HT1080 (cell line): ENCODE results near the gene SETD1B. TPM values are rescaled to one million over a fixed set of nuclear protein-coding genes. Genes with fewer than 3 reads are reported as not detected.
"Not testable (repeated sequence)": the region's sequence is repeated elsewhere in the genome, so short reads cannot be mapped to it uniquely, and the experiment has no call there.

Experiments used
- DNase-seq: peaks from one replicate; pipeline ENCODE4 v3.0.0-alpha.2; 2015; ENCODE audit warnings: low read depth
- small RNA-seq: library from RNA; depleted of rRNA; stranded (forward); fragments of <200 nt; gene quantifications from one replicate; pipeline ENCODE3, GENCODE V24; 2014
- total RNA-seq: library from RNA; depleted of rRNA; stranded (reverse); fragments of >200 nt; shearing (Covaris generic); gene quantifications from 2 replicates; pipeline ENCODE4 v1.2.3, GENCODE V29; 2014; rRNA removed

SETD1B gene
- total RNA-seq, 1 experiment from 2014 or later = 5.0 TPM

GRCh38 chr12:121852392-121852791 is 48.6 kb downstream of the SETD1B start:
- not testable (repeated sequence) for DNase-seq

GRCh38 chr12:121857322-121858246 is 53.8 kb downstream of the SETD1B start:
- DNase-seq = no peak

- no peak for DNase-seq
Measured at GRCh38 chr12:121858318-121858661, 54.5 kb downstream of the SETD1B start.

DNA sequence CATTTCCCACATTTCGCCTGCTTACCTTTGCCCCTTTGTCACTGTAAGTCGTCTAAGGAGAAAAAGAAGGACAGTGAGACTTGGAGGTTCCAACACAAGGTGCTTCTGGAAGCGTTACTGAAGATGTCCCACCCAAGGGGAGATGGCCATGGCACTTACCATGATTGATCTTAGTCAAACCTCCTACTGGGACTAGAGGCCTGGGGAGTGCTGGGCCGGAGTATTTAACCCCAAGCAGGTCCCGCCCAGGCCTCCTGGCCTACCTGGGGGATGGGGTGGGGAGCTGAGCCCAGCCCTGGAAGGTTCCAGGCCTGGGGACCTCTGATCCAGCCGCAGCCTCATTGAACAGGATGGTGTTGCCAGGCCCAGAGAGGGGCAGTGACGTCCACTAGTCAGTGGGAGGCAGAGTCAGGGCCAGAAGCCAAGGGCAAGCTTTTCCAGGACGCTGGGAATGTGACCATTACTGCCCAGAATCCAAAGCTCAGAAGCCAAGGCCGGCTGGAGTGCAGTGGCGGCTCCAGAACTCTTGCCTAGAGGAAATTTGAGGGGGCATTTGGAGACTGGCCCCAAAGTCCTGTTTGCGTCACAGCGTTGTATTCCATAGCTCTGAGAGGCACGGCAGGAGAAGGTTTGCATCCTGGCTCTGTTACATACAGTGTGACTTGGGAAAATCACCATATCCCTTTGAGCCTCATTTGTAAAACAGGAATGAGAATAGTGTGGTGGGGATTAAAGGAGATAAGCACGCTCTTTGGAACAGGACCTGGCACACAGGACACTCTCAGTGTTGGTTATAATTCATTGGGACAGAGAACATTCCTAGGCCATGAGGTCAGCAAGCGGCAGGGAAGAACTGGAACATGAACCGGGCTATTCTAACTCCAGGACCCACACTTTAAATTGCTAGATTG is 55.1 kb downstream of the SETD1B start, which contains the start of gene HPD:
HPD (minus strand) TSS at position 198 of the 911 bp plus-strand sequence; CDS start at position 162, 36 bp downstream.
- peak; percentile 60 for DNase-seq

DNA sequence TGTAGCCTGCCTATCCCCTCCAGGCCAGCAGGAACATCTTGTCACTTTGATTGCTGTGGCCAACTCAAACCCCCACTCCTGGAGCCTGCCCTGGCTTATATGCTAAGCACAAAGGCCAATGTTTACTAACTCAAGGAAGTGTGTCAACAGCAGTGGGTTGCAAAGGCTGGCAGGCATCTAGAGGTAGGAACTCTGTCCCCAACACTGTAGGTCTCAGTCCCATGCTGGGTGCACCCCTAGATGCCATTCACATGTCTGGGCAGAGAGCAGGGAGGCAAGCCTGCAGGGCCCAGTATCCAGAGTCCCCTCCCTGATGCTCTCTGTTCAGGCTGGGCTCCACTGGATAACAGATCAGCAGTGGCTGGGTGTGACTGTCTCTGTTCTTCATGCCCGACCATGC is 56.4 kb downstream of the SETD1B start:
- DNase-seq = no peak

GRCh38 chr12:121860699-121861098 is 56.9 kb downstream of the SETD1B start:
- not testable (repeated sequence) for DNase-seq

DNA sequence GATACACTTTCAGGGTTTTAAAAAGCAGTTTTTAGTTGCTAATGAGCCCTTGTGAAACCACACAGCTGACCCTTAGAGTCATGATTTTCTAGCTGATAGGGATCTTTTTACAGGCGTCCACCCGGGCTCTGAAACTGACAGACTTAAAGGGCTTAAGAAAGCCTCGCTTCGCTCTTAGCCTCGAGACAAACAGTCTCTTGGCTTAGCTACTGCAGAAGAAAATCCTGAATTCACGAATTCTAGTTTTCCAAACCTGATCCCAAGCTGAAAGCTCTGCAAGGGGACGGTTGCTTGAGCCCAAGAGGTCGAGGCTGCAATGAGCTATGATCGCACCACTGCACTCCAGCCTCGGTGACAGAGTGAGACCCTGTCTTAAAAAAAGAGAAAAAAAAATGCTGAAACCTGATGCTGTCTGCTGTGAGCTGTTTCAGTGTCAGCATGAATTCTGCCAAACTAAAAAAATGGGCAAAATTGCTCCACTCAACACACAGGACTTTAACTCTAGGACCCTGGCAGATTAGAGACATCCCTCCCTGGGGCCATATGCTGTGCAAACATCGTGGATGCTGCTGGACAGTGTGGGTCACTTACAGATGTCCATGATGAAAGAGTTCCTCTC is 57.9 kb downstream of the SETD1B start:
- DNase-seq = no peak

DNA sequence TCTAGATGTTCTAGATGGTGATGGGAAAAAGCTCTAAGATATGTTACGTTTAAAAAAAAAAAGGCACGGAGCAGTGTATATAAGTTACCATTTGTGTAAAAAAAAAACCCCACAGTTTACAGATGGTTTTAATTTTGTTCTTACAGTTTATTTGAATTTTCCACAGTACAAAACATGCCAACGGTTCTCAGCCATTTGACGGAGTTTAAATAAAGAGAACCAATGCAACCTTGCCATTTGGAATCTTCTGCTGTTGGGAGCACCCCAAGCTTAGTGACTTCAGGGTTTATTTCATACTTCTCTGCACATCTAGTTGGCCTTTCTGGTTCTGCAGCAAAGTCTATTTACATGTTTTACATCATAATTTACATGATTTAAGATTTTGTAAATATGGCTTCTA is 62.5 kb downstream of the SETD1B start:
- no peak for DNase-seq

DNA sequence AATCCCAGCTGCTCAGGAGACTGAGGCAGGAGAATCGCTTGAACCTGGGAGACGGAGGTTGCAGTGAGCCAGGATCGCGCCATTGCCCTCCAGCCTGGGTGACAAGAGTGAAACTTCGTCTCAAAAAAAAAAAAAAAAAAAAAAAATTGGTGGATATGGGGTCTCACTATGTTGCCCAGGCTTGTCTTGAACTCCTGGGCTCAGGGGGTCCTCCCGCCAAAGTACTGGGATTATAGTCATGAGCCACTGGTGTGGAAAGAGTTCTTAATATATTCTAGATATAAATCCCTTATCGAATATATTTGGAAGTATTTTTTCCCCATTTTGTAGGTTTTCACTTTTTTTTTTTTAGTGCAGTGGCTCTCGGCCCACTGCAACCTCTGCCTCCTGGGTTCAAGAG is 65.4 kb downstream of the SETD1B start:
- not testable (repeated sequence) for DNase-seq

GRCh38 chr12:121871467-121871866 is 67.7 kb downstream of the SETD1B start:
- no peak for DNase-seq

DNA sequence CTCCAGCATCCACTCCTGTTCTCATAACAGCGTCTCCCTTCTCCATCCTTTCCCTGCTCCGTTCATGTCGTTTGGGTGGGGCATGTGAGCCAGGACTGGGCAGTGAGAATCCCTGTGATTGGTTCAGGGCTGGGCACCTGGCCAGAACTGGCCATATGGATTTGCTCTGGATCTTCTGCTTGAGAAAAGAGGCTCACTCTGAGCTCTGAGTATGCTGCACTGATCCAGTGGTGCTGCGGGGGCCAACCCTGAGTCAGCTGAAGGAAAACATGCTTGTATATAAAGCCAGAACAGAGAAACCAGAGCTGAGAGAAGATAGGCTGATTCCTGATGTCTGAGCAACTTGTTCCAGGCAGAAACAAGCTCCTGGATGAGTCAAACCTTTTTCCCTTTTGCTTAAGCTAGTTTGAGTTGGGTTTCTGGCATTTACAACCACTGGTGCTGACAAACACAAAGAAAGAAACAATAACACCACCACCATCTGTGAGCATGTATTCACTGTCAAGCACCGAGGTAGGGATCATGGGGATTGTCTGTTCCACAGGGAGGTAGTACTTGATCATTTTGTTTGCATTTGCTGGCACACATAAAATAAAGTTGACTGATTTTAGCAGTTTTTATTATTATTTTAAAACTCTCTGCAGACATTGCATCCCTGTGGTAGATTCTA is 68.9 kb downstream of the SETD1B start:
- DNase-seq = peak; percentile 71

GRCh38 chr12:121873216-121873569 is 69.4 kb downstream of the SETD1B start:
- no peak for DNase-seq

DNA sequence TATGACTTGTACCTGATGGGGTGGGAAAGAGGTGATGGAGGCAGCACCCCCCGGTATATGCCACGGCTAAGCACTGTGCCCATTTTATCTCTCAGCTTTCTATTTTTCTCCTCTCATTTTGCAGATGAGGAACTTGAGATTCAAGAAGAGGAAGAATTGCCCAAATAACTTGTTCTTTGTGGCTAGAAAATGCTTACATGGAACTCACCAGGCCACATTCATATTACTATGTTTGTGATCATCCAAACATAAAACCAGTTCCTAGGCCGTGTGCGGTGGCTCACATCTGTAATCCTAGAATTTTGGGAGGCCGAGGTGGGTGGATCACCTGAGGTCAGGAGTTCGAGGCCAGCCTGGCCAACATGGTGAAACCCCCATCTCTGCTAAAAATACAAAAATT is 70.3 kb downstream of the SETD1B start:
- DNase-seq = no peak

GRCh38 chr12:121875582-121875981 is 71.8 kb downstream of the SETD1B start:
- no peak for DNase-seq

- not testable (repeated sequence) for DNase-seq
Measured at GRCh38 chr12:121876080-121876447, 72.3 kb downstream of the SETD1B start.

Small RNAs within 50 kb of the gene (small RNA-seq; reads per million reads assigned to genes)
- gene AC069503.3 = not detected

Other genes starting within 250 kb of the SETD1B start
- 18.2 and 39.2 TPM in 2 replicates for gene KDM2B, start 223.0 kb upstream of the SETD1B start, total RNA-seq
- 18.1 and 31.8 TPM in 2 replicates for gene ORAI1, start 177.5 kb upstream of the SETD1B start, total RNA-seq
- gene MORN3, start 134.4 kb upstream of the SETD1B start, total RNA-seq = 0.08 and 0.33 TPM in 2 replicates
- 9.6 and 12.0 TPM in 2 replicates for gene TMEM120B, start 91.3 kb upstream of the SETD1B start, total RNA-seq
- gene RHOF, start 10.3 kb upstream of the SETD1B start, total RNA-seq = 31.4 and 39.9 TPM in 2 replicates
- 0.47 TPM in 1 of 2 replicates, not detected in the other for gene HPD, start 54.9 kb downstream of the SETD1B start, total RNA-seq
- 162 and 183 TPM in 2 replicates for gene PSMD9, start 84.8 kb downstream of the SETD1B start, total RNA-seq
- gene CFAP251, start 114.6 kb downstream of the SETD1B start, total RNA-seq = 10.5 and 11.2 TPM in 2 replicates
- gene BCL7A, start 217.9 kb downstream of the SETD1B start, total RNA-seq = 7.2 and 10.3 TPM in 2 replicates